Measurements from ENCODE around the gene SLC38A8. TPM values are rescaled to one million over a fixed set of nuclear protein-coding genes. Genes with fewer than 3 reads are reported as not detected.

The SLC38A8 gene
- total RNA-seq, 6 experiments from 2014 or later, result not detected

- Mint-ChIP-seq H3K27me3 (ENCODE audit: insufficient read depth) (no peaks in the 10 kb centered on the region), H3K4me1 (ENCODE audit: low read depth) (no peaks in the 10 kb centered on the region), H3K27ac (no peak overlapping the region), H3K9me3 (no peaks in the 10 kb centered on the region), H3K36me3 (ENCODE audit: low read depth) (no peaks in the 10 kb centered on the region), H3K4me3 (no peak overlapping the region)
- DNase-seq, result no peak
- TF ChIP-seq, protein P1, sequence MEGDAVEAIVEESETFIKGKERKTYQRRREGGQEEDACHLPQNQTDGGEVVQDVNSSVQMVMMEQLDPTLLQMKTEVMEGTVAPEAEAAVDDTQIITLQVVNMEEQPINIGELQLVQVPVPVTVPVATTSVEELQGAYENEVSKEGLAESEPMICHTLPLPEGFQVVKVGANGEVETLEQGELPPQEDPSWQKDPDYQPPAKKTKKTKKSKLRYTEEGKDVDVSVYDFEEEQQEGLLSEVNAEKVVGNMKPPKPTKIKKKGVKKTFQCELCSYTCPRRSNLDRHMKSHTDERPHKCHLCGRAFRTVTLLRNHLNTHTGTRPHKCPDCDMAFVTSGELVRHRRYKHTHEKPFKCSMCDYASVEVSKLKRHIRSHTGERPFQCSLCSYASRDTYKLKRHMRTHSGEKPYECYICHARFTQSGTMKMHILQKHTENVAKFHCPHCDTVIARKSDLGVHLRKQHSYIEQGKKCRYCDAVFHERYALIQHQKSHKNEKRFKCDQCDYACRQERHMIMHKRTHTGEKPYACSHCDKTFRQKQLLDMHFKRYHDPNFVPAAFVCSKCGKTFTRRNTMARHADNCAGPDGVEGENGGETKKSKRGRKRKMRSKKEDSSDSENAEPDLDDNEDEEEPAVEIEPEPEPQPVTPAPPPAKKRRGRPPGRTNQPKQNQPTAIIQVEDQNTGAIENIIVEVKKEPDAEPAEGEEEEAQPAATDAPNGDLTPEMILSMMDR (IDR thresholded peaks at IDR 0.05), result no peak
Observed at GRCh38 chr16:84079664-84080063, 37.1 kb upstream of the SLC38A8 start.

- DNase-seq, result no peak
- Mint-ChIP-seq H3K27me3 (ENCODE audit: insufficient read depth) (no peaks in the 10 kb centered on the region; the same call in 1 of the 2 replicates), H3K4me1 (ENCODE audit: low read depth) (peaks cover 6% of the 10 kb centered on the region; the same call in 1 of the 2 replicates), H3K36me3 (ENCODE audit: low read depth) (no peaks in the 10 kb centered on the region; the same call in 1 of the 2 replicates), H3K27ac (no peak overlapping the region), H3K4me3 (no peak overlapping the region), H3K9me3 (no peaks in the 10 kb centered on the region)
- TF ChIP-seq, protein P1 (IDR thresholded peaks at IDR 0.05), result no peak
Observed at GRCh38 chr16:84075376-84075775, 32.8 kb upstream of the SLC38A8 start.

DNA sequence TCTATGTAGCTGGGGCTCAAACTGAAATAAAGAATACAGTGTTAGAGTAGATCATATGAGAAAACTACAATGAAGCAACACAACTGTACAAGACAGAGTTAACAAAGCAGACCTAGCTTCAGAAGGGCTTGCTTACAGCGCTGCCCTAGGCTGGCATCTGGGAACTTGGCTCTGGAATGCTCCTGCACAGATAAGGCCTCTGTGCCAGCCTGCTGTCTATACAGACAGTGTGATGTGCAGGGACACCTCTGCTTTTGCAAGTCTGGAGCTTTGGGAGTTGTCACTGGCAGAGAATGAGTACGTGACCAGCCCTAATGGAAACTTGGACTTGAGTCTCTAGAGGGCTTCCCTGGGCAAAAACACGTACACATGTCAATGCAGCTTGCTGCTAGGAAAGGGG lies 32.1 kb upstream of the SLC38A8 start:
- Mint-ChIP-seq H3K27ac (no peak overlapping the region), H3K27me3 (ENCODE audit: insufficient read depth) (no peaks in the 10 kb centered on the region; the same call in 1 of the 2 replicates), H3K4me1 (ENCODE audit: low read depth) (peaks cover 6% of the 10 kb centered on the region; the same call in 1 of the 2 replicates), H3K9me3 (no peaks in the 10 kb centered on the region), H3K4me3 (no peak overlapping the region), H3K36me3 (ENCODE audit: low read depth) (no peaks in the 10 kb centered on the region; the same call in 1 of the 2 replicates)
- TF ChIP-seq, protein P1 (IDR thresholded peaks at IDR 0.05), result no peak
- no peak for DNase-seq

- TF ChIP-seq, protein P1 (IDR thresholded peaks at IDR 0.05), result no peak
- peaks cover 6% of the 10 kb centered on the region; the same call in 1 of the 2 replicates for H3K4me1 Mint-ChIP-seq (ENCODE audit: low read depth)
- peaks cover 2% of the 10 kb centered on the region for H3K27me3 Mint-ChIP-seq (ENCODE audit: insufficient read depth)
- H3K9me3 Mint-ChIP-seq, result no peaks in the 10 kb centered on the region
- H3K4me3 Mint-ChIP-seq, result no peak overlapping the region
- peak; percentile 15 for DNase-seq
- no peak overlapping the region for H3K27ac Mint-ChIP-seq
- peaks cover 19% of the 10 kb centered on the region for H3K36me3 Mint-ChIP-seq (ENCODE audit: low read depth)
Observed at GRCh38 chr16:84072014-84072413, 29.4 kb upstream of the SLC38A8 start.

DNA sequence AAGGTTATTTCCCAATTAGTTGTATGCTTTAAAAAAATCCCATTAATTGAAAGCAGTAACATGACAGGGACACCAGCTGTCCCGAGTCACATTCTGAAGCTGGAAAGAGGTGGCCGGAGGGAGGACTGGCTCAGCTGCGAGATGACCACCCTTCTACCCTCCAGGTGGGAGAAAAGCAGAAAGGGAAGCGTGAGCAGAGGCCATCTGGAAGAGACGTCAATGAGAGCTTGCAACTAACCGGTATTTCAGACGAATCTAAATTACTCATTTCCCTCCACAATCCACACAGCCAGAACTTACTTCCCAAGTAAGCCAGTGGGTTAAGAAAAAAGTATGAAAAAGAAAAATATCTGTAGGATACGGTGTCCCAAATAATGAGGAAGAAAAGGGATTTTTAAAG lies 28.5 kb upstream of the SLC38A8 start:
- no peak for DNase-seq
- TF ChIP-seq, protein P1 (IDR thresholded peaks at IDR 0.05), result no peak
- Mint-ChIP-seq H3K4me3 (no peak overlapping the region), H3K27me3 (ENCODE audit: insufficient read depth) (peaks cover 2% of the 10 kb centered on the region), H3K27ac (no peak overlapping the region), H3K4me1 (ENCODE audit: low read depth) (peaks cover 6% of the 10 kb centered on the region; the same call in 1 of the 2 replicates), H3K36me3 (ENCODE audit: low read depth) (peaks cover 19% of the 10 kb centered on the region), H3K9me3 (no peaks in the 10 kb centered on the region)

- Mint-ChIP-seq H3K27ac (no peak overlapping the region), H3K9me3 (no peaks in the 10 kb centered on the region), H3K4me1 (ENCODE audit: low read depth) (peaks cover 6% of the 10 kb centered on the region; the same call in 1 of the 2 replicates), H3K36me3 (ENCODE audit: low read depth) (peaks cover 19% of the 10 kb centered on the region), H3K4me3 (no peak overlapping the region), H3K27me3 (ENCODE audit: insufficient read depth) (peaks cover 2% of the 10 kb centered on the region)
- TF ChIP-seq, protein P1 (IDR thresholded peaks at IDR 0.05), result no peak
- no peak for DNase-seq
Observed at GRCh38 chr16:84069540-84069939, 26.9 kb upstream of the SLC38A8 start.

Data from HFFc6 (cell line).